HepG2 (cell line): ENCODE data around the gene HIC1. TPM values are rescaled to one million over a fixed set of nuclear protein-coding genes. Genes with fewer than 3 reads are reported as not detected.

Experiments used
- DNMT1 ChIP-seq: sonication (generic); formaldehyde crosslinking; IDR thresholded peaks from 2 replicates; pipeline ENCODE4 v1.5.1; 2020; ENCODE audit warnings: mild to moderate bottlenecking, missing genetic modification reagents
- FOXK1 ChIP-seq: sonication (generic); formaldehyde crosslinking; IDR thresholded peaks from 2 replicates; pipeline ENCODE4 v1.4.0; 2020; ENCODE audit warnings: low read depth, missing genetic modification reagents, borderline replicate concordance
- KDM5B ChIP-seq: sonication (generic); formaldehyde crosslinking; IDR thresholded peaks from 2 replicates; pipeline ENCODE4 v1.4.0; 2020; ENCODE audit warnings: missing genetic modification reagents, mild to moderate bottlenecking, borderline replicate concordance
- MEIS2 ChIP-seq: sonication (generic); formaldehyde crosslinking; IDR thresholded peaks from 2 replicates; pipeline ENCODE4 v1.9.0; 2021; ENCODE audit warnings: mild to moderate bottlenecking, missing genetic modification reagents
- MIER2 ChIP-seq: IDR thresholded peaks from 2 replicates; pipeline ENCODE4 v1.6.1; 2016; ENCODE audit warnings: missing biosample characterization, missing genetic modification reagents
- MIER3 ChIP-seq: IDR thresholded peaks from 2 replicates; pipeline ENCODE4 v1.6.1; 2016; ENCODE audit warnings: missing compliant biosample characterization, borderline replicate concordance
- MXI1 ChIP-seq: IDR thresholded peaks from 3 replicates; pipeline ENCODE4 v1.6.1; 2012; ENCODE audit warnings: low read depth, low read length, inconsistent platforms, borderline replicate concordance
- MYC ChIP-seq: sonication (generic); formaldehyde crosslinking; IDR thresholded peaks from 2 replicates; pipeline ENCODE4 v1.9.0; 2021; ENCODE audit warnings: missing genetic modification reagents, borderline replicate concordance
- NKX3-1 ChIP-seq: sonication (generic); formaldehyde crosslinking; IDR thresholded peaks from 2 replicates; pipeline ENCODE4 v1.5.0; 2020; ENCODE audit warnings: missing genetic modification reagents
- RFX3 ChIP-seq: IDR thresholded peaks from 2 replicates; pipeline ENCODE4 v1.6.1; 2016; ENCODE audit warnings: missing biosample characterization, missing genetic modification reagents
- SP4 ChIP-seq: sonication (generic); formaldehyde crosslinking; IDR thresholded peaks from 2 replicates; pipeline ENCODE4 v1.8.1; 2023; ENCODE audit warnings: mild to moderate bottlenecking, missing genetic modification reagents
- XRCC5 ChIP-seq: fragments of 200-400 bp; formaldehyde crosslinking; optimal IDR thresholded peaks from 2 replicates; pipeline ENCODE3; 2017; ENCODE audit warnings: mild to moderate bottlenecking, low read length
- YY1 ChIP-seq: IDR thresholded peaks from 2 replicates; pipeline ENCODE4 v1.6.1; 2011; ENCODE audit warnings: low read length, low read depth, moderate library complexity, mild to moderate bottlenecking; ENCODE audit not compliant: insufficient read depth, insufficient replicate concordance
- ZNF235 ChIP-seq: sonication (generic); formaldehyde crosslinking; IDR thresholded peaks from 2 replicates; pipeline ENCODE4 v1.8.1; 2023; ENCODE audit warnings: mild to moderate bottlenecking, missing genetic modification reagents, borderline replicate concordance
- ZNF768 ChIP-seq: sonication (generic); formaldehyde crosslinking; IDR thresholded peaks from 2 replicates; pipeline ENCODE4 v1.4.0; 2020; ENCODE audit warnings: missing genetic modification reagents
- ZNF772 ChIP-seq: sonication (generic); formaldehyde crosslinking; IDR thresholded peaks from 2 replicates; pipeline ENCODE4 v1.5.0; 2020; ENCODE audit warnings: mild to moderate bottlenecking, missing genetic modification reagents
- polyA plus RNA-seq, 8 experiments: library from polyadenylated mRNA; depleted of rRNA in 3 of 8; stranded (reverse) in 7 of 8; unstranded in 1 of 8; fragments of >200 nt; fragmentation: Illumina TruSeq in 4 of 8; extraction: Trizol in 4 of 8; gene quantifications; 2 replicates each; pipeline versions ENCODE4 v1.2.1 to v1.2.3, GENCODE V29; 2011 to 2016; ENCODE audit warnings: low read depth in 4 of 8, missing spikeins in 1 of 8, mixed read lengths in 1 of 8; ENCODE audit not compliant: insufficient read depth in 1 of 8
- total RNA-seq, 5 experiments: library from RNA; depleted of rRNA; stranded (reverse); fragments of >200 nt; fragmentation: Illumina TruSeq; extraction: Trizol; gene quantifications; 2 replicates each; pipeline ENCODE4 v1.2.3, GENCODE V29; 2016; ENCODE audit warnings: low read depth in 1 of 5
- TF ChIP-seq, protein P1 (sequence below): sonication (generic); formaldehyde crosslinking; IDR thresholded peaks from 2 replicates; pipeline ENCODE4 v1.4.0; 2020; ENCODE audit warnings: missing genetic modification reagents
- TF ChIP-seq, protein P2 (sequence below): IDR thresholded peaks from 2 replicates; pipeline ENCODE4 v1.6.1; 2012; ENCODE audit warnings: inconsistent platforms
- TF ChIP-seq, protein P3 (sequence below): sonication (generic); formaldehyde crosslinking; IDR thresholded peaks from 2 replicates; pipeline ENCODE4 v1.5.0; 2020; ENCODE audit warnings: missing genetic modification reagents
- TF ChIP-seq, protein P4 (sequence below): sonication (generic); formaldehyde crosslinking; IDR thresholded peaks from 2 replicates; pipeline ENCODE4 v1.5.1; 2020; ENCODE audit warnings: missing genetic modification reagents, mild to moderate bottlenecking, borderline replicate concordance

HIC1 gene
- total and polyA plus RNA-seq, 2 of the 13 experiments (the other 11 are each of a cell fraction or from before 2014, with no cell fraction given) = 0.04 to 0.31 TPM

DNA sequence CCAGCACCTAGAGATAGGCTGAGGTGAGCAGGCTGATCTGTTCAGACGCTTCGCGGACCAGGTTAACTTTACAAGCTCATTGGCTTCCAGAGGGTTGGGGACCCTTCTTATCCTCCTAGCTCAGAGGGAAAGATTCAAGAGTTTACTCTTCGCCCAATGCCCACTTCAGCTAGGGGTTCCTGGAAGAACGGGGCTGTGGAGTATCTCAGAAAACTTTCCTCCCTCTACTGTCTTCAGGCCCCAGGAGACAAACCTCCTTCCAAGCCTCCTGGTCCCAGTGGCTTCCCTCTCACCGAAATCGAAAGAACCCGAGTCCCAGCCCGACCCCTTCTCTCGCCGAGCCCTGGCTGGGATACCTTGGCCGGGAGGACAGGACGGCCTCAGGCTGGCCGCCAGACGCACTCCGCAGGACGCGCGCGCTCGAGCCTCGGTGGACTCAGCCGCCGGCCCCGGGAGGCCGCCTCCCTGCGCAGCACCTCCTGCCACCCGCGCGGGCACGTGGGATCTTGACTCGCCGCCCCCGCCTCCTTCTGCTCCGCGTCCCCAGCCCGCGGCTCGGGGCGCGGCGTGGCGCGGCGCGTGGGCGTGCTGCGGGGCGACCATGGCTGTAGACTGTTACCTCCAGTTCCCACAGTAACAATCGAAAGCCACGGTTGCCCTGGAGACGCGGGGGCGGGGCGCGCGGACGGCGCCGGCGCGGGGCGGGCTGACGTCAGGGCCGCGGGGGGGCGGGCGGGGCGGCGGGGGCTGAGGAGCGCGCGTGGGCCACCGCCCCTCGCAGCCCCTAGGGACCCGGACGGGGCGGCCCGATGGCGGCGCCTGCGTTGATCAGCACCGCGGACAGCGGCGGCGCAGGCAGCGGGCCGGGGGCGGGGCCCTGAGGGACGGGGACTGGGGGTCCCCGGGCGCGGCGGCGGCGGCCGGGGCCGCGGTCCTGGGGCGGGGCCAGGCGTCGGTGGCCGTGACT is 5.3 kb upstream of the HIC1 start (continued):
- TF ChIP-seq, protein P1, sequence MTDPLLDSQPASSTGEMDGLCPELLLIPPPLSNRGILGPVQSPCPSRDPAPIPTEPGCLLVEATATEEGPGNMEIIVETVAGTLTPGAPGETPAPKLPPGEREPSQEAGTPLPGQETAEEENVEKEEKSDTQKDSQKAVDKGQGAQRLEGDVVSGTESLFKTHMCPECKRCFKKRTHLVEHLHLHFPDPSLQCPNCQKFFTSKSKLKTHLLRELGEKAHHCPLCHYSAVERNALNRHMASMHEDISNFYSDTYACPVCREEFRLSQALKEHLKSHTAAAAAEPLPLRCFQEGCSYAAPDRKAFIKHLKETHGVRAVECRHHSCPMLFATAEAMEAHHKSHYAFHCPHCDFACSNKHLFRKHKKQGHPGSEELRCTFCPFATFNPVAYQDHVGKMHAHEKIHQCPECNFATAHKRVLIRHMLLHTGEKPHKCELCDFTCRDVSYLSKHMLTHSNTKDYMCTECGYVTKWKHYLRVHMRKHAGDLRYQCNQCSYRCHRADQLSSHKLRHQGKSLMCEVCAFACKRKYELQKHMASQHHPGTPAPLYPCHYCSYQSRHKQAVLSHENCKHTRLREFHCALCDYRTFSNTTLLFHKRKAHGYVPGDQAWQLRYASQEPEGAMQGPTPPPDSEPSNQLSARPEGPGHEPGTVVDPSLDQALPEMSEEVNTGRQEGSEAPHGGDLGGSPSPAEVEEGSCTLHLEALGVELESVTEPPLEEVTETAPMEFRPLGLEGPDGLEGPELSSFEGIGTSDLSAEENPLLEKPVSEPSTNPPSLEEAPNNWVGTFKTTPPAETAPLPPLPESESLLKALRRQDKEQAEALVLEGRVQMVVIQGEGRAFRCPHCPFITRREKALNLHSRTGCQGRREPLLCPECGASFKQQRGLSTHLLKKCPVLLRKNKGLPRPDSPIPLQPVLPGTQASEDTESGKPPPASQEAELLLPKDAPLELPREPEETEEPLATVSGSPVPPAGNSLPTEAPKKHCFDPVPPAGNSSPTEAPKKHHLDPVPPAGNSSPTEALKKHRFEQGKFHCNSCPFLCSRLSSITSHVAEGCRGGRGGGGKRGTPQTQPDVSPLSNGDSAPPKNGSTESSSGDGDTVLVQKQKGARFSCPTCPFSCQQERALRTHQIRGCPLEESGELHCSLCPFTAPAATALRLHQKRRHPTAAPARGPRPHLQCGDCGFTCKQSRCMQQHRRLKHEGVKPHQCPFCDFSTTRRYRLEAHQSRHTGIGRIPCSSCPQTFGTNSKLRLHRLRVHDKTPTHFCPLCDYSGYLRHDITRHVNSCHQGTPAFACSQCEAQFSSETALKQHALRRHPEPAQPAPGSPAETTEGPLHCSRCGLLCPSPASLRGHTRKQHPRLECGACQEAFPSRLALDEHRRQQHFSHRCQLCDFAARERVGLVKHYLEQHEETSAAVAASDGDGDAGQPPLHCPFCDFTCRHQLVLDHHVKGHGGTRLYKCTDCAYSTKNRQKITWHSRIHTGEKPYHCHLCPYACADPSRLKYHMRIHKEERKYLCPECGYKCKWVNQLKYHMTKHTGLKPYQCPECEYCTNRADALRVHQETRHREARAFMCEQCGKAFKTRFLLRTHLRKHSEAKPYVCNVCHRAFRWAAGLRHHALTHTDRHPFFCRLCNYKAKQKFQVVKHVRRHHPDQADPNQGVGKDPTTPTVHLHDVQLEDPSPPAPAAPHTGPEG (CRISPR knock-in tag) = peak; percentile 15; the same call in 1 of the 2 replicates
- TF ChIP-seq SP4 (CRISPR knock-in tag) = peak; percentile 57; the same call in 1 of the 2 replicates
- TF ChIP-seq XRCC5 = peak; percentile 26
- TF ChIP-seq, protein P2, sequence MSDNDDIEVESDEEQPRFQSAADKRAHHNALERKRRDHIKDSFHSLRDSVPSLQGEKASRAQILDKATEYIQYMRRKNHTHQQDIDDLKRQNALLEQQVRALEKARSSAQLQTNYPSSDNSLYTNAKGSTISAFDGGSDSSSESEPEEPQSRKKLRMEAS = peak; percentile 67
- TF ChIP-seq ZNF772 (CRISPR knock-in tag) = no peak
- peak; percentile 50; the same call in 1 of the 2 replicates for TF ChIP-seq ZNF768 (CRISPR knock-in tag)
- TF ChIP-seq MIER2 (CRISPR knock-in tag) = peak; percentile 78; the same call in 1 of the 2 replicates
- TF ChIP-seq FOXK1 (CRISPR knock-in tag) = peak; percentile 8; the same call in 1 of the 2 replicates
- TF ChIP-seq KDM5B (CRISPR knock-in tag) = peak; percentile 20; the same call in 1 of the 2 replicates
- TF ChIP-seq MEIS2 = peak; percentile 68
- peak; percentile 59 for TF ChIP-seq RFX3
- no peak; the same call in 1 of the 2 replicates for TF ChIP-seq ZNF235
- peak; percentile 84; the same call in 2 of the 3 replicates for TF ChIP-seq MXI1
- TF ChIP-seq, protein P3, sequence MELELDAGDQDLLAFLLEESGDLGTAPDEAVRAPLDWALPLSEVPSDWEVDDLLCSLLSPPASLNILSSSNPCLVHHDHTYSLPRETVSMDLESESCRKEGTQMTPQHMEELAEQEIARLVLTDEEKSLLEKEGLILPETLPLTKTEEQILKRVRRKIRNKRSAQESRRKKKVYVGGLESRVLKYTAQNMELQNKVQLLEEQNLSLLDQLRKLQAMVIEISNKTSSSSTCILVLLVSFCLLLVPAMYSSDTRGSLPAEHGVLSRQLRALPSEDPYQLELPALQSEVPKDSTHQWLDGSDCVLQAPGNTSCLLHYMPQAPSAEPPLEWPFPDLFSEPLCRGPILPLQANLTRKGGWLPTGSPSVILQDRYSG (CRISPR knock-in tag) = no peak
- TF ChIP-seq NKX3-1 (CRISPR knock-in tag) = 0 out of 2 replicates have a peak, but pooled peaks have one; percentile 27
- TF ChIP-seq, protein P4, sequence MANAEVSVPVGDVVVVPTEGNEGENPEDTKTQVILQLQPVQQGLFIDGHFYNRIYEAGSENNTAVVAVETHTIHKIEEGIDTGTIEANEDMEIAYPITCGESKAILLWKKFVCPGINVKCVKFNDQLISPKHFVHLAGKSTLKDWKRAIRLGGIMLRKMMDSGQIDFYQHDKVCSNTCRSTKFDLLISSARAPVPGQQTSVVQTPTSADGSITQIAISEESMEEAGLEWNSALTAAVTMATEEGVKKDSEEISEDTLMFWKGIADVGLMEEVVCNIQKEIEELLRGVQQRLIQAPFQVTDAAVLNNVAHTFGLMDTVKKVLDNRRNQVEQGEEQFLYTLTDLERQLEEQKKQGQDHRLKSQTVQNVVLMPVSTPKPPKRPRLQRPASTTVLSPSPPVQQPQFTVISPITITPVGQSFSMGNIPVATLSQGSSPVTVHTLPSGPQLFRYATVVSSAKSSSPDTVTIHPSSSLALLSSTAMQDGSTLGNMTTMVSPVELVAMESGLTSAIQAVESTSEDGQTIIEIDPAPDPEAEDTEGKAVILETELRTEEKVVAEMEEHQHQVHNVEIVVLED (CRISPR knock-in tag) = 0 out of 2 replicates have a peak, but pooled peaks have one; percentile 46
- TF ChIP-seq YY1 = peak; percentile 45
- no peak for TF ChIP-seq MIER3 (CRISPR knock-in tag)
- TF ChIP-seq MYC (CRISPR knock-in tag) = 0 out of 2 replicates have a peak, but pooled peaks have one; percentile 15
- TF ChIP-seq DNMT1 (CRISPR knock-in tag) = 0 out of 2 replicates have a peak, but pooled peaks have one; percentile 48
